DMS153 (cell line): ENCODE data around the gene WDR12.
"Not testable (repeated sequence)": the region's sequence is repeated elsewhere in the genome, so short reads cannot be mapped to it uniquely, and the experiment has no call there.

Source experiments
- DNase-seq: peaks from one replicate; lab custom pipeline; 2025; lab: John Stamatoyannopoulos, UW

WDR12 gene

GRCh38 chr2:202911512-202912341 lies at the start of gene WDR12, which contains the start of gene CARF:
TSS of gene WDR12 (minus strand) at chr2:202911673. CDS start at chr2:202911476, 197 bp downstream.
TSS of gene CARF (plus strand) at chr2:202912275. CDS start at chr2:202941903, 29,628 bp downstream.
- peak; percentile 87 for DNase-seq

GRCh38 chr2:202960524-202960923 lies 49.1 kb upstream of the WDR12 start:
- no peak for DNase-seq

- DNase-seq, result no peak
Measured at GRCh38 chr2:202950592-202950991, 39.1 kb upstream of the WDR12 start.

GRCh38 chr2:202949333-202949732 lies 37.9 kb upstream of the WDR12 start:
- DNase-seq, result not testable (repeated sequence)

GRCh38 chr2:202945497-202945896 lies 34.0 kb upstream of the WDR12 start:
- no peak for DNase-seq

- no peak for DNase-seq
Measured at GRCh38 chr2:202944816-202945215, 33.3 kb upstream of the WDR12 start.

- DNase-seq, result no peak
Measured at GRCh38 chr2:202944408-202944807, 32.9 kb upstream of the WDR12 start.

- DNase-seq, result no peak
Measured at GRCh38 chr2:202941771-202942170, 30.3 kb upstream of the WDR12 start.

GRCh38 chr2:202938960-202939359 lies 27.5 kb upstream of the WDR12 start:
- DNase-seq, result no peak

GRCh38 chr2:202934456-202934855 lies 23.0 kb upstream of the WDR12 start:
- no peak for DNase-seq

GRCh38 chr2:202933958-202934357 lies 22.5 kb upstream of the WDR12 start:
- DNase-seq, result no peak

GRCh38 chr2:202933139-202933510 lies 21.7 kb upstream of the WDR12 start:
- DNase-seq, result no peak

- DNase-seq, result no peak
Measured at GRCh38 chr2:202932425-202933138, 21.1 kb upstream of the WDR12 start.

GRCh38 chr2:202918860-202919259 lies 7.4 kb upstream of the WDR12 start:
- no peak for DNase-seq

- not testable (repeated sequence) for DNase-seq
Measured at GRCh38 chr2:202912342-202913201, 1.1 kb upstream of the WDR12 start.

- no peak for DNase-seq
Measured at GRCh38 chr2:202911203-202911511, 316 bp downstream of the WDR12 start.

GRCh38 chr2:202910698-202911097 lies 775 bp downstream of the WDR12 start:
- no peak for DNase-seq

GRCh38 chr2:202910250-202910649 lies 1.2 kb downstream of the WDR12 start:
- not testable (repeated sequence) for DNase-seq

- no peak for DNase-seq
Measured at GRCh38 chr2:202909394-202910192, 1.9 kb downstream of the WDR12 start.

- no peak for DNase-seq
Measured at GRCh38 chr2:202908186-202908585, 3.3 kb downstream of the WDR12 start.

GRCh38 chr2:202905507-202905906 lies 6.0 kb downstream of the WDR12 start:
- DNase-seq, result not testable (repeated sequence)

- DNase-seq, result no peak
Measured at GRCh38 chr2:202885190-202885589, 26.3 kb downstream of the WDR12 start.
